Measurements from ENCODE around the gene GNAI2.
"Not testable (repeated sequence)": the region's sequence is repeated elsewhere in the genome, so short reads cannot be mapped to it uniquely, and the experiment has no call there.

GNAI2 gene

GRCh38 chr3:50279255-50280016 is 43.4 kb downstream of the GNAI2 start:
- H3K27me3 Mint-ChIP-seq, result peaks cover 10% of the 10 kb centered on the region
- no peak overlapping the region for H3K4me3 Mint-ChIP-seq
- no peaks in the 10 kb centered on the region for H3K36me3 Mint-ChIP-seq
- peaks cover 16% of the 10 kb centered on the region for H3K4me1 Mint-ChIP-seq
- H3K27ac Mint-ChIP-seq, result no peak overlapping the region
- H3K9me3 Mint-ChIP-seq, result no peaks in the 10 kb centered on the region

- not testable (repeated sequence) for H3K27ac Mint-ChIP-seq, H3K9me3 Mint-ChIP-seq, H3K4me1 Mint-ChIP-seq, H3K36me3 Mint-ChIP-seq, H3K27me3 Mint-ChIP-seq, H3K4me3 Mint-ChIP-seq
Measured at GRCh38 chr3:50284121-50284520, 48.1 kb downstream of the GNAI2 start.

GRCh38 chr3:50286322-50287227 is 50.6 kb downstream of the GNAI2 start:
- Mint-ChIP-seq H3K27me3 (no peaks in the 10 kb centered on the region), H3K4me1 (peaks cover 6% of the 10 kb centered on the region), H3K4me3 (no peak overlapping the region), H3K36me3 (peaks cover 9% of the 10 kb centered on the region), H3K9me3 (no peaks in the 10 kb centered on the region), H3K27ac (no peak overlapping the region)

GRCh38 chr3:50287262-50287661 is 51.3 kb downstream of the GNAI2 start:
- peak overlapping the region; percentile 46 for H3K27ac Mint-ChIP-seq
- peaks cover 9% of the 10 kb centered on the region for H3K36me3 Mint-ChIP-seq
- H3K27me3 Mint-ChIP-seq, result no peaks in the 10 kb centered on the region
- H3K9me3 Mint-ChIP-seq, result no peaks in the 10 kb centered on the region
- peaks cover 6% of the 10 kb centered on the region for H3K4me1 Mint-ChIP-seq
- no peak overlapping the region for H3K4me3 Mint-ChIP-seq

GRCh38 chr3:50288387-50289007 is 52.5 kb downstream of the GNAI2 start:
- no peaks in the 10 kb centered on the region for H3K27me3 Mint-ChIP-seq
- no peak overlapping the region for H3K27ac Mint-ChIP-seq
- H3K36me3 Mint-ChIP-seq, result peaks cover 9% of the 10 kb centered on the region
- H3K9me3 Mint-ChIP-seq, result no peaks in the 10 kb centered on the region
- H3K4me1 Mint-ChIP-seq, result peaks cover 14% of the 10 kb centered on the region
- H3K4me3 Mint-ChIP-seq, result no peak overlapping the region

GRCh38 chr3:50289130-50289529 is 53.1 kb downstream of the GNAI2 start:
- no peaks in the 10 kb centered on the region for H3K9me3 Mint-ChIP-seq
- peaks cover 14% of the 10 kb centered on the region for H3K4me1 Mint-ChIP-seq
- H3K4me3 Mint-ChIP-seq, result peak overlapping the region; percentile 57
- H3K27ac Mint-ChIP-seq, result no peak overlapping the region
- H3K27me3 Mint-ChIP-seq, result no peaks in the 10 kb centered on the region
- H3K36me3 Mint-ChIP-seq, result peaks cover 9% of the 10 kb centered on the region

GRCh38 chr3:50290161-50290641 is 54.2 kb downstream of the GNAI2 start:
- peaks cover 9% of the 10 kb centered on the region for H3K36me3 Mint-ChIP-seq
- H3K9me3 Mint-ChIP-seq, result no peaks in the 10 kb centered on the region
- H3K4me1 Mint-ChIP-seq, result peaks cover 14% of the 10 kb centered on the region
- H3K27me3 Mint-ChIP-seq, result no peaks in the 10 kb centered on the region
- H3K4me3 Mint-ChIP-seq, result peak overlapping the region; percentile 91
- no peak overlapping the region for H3K27ac Mint-ChIP-seq

- Mint-ChIP-seq H3K27ac (peak within 1 kb of the TSS; percentile 95), H3K9me3 (no peaks in the 10 kb centered on the region), H3K27me3 (no peaks in the 10 kb centered on the region), H3K36me3 (peaks cover 8% of the 10 kb centered on the region), H3K4me1 (peaks cover 16% of the 10 kb centered on the region), H3K4me3 (peak within 1 kb of the TSS; percentile 91)
Measured at GRCh38 chr3:50292159-50293078, 56.4 kb downstream of the GNAI2 start, which contains the start of gene IFRD2. IFRD2 (minus strand) TSS chr3:50292429; CDS start chr3:50292274, 155 bp downstream.

- Mint-ChIP-seq H3K27ac (peak overlapping the region; percentile 95), H3K27me3 (no peaks in the 10 kb centered on the region), H3K4me3 (peak overlapping the region; percentile 91), H3K36me3 (peaks cover 8% of the 10 kb centered on the region), H3K9me3 (no peaks in the 10 kb centered on the region), H3K4me1 (peaks cover 23% of the 10 kb centered on the region)
Measured at GRCh38 chr3:50293079-50293801, 57.2 kb downstream of the GNAI2 start.

- H3K9me3 Mint-ChIP-seq, result no peaks in the 10 kb centered on the region
- no peak overlapping the region for H3K4me3 Mint-ChIP-seq
- H3K27me3 Mint-ChIP-seq, result no peaks in the 10 kb centered on the region
- no peak overlapping the region for H3K27ac Mint-ChIP-seq
- peaks cover 26% of the 10 kb centered on the region for H3K4me1 Mint-ChIP-seq
- peaks cover 8% of the 10 kb centered on the region for H3K36me3 Mint-ChIP-seq
Measured at GRCh38 chr3:50294089-50294488, 58.1 kb downstream of the GNAI2 start.

- H3K27me3 Mint-ChIP-seq, result no peaks in the 10 kb centered on the region
- peak overlapping the region; percentile 30 for H3K27ac Mint-ChIP-seq
- H3K36me3 Mint-ChIP-seq, result peaks cover 5% of the 10 kb centered on the region
- H3K4me3 Mint-ChIP-seq, result no peak overlapping the region
- H3K9me3 Mint-ChIP-seq, result no peaks in the 10 kb centered on the region
- H3K4me1 Mint-ChIP-seq, result peaks cover 31% of the 10 kb centered on the region
Measured at GRCh38 chr3:50294492-50295403, 58.7 kb downstream of the GNAI2 start.

- H3K4me1 Mint-ChIP-seq, result peaks cover 39% of the 10 kb centered on the region
- no peak overlapping the region for H3K27ac Mint-ChIP-seq
- H3K9me3 Mint-ChIP-seq, result no peaks in the 10 kb centered on the region
- peaks cover 5% of the 10 kb centered on the region for H3K36me3 Mint-ChIP-seq
- no peak overlapping the region for H3K4me3 Mint-ChIP-seq
- no peaks in the 10 kb centered on the region for H3K27me3 Mint-ChIP-seq
Measured at GRCh38 chr3:50295553-50296431, 59.8 kb downstream of the GNAI2 start.
